Breast epithelium (tissue), 4 donors: ENCODE measurements around the gene PRRT1. TPM values are rescaled to one million over a fixed set of nuclear protein-coding genes. Genes with fewer than 3 reads are reported as not detected.

ENCODE experiments used
- DNase-seq, 2 donors: peaks; one replicate each; pipeline ENCODE4 v3.0.0-alpha.2; 2019; ENCODE audit warnings: low spot score in 2 of 2
- H3K27ac ChIP-seq, 2 donors: fragments of 200-600 bp; sonication (generic) in 1 of 2; one replicate each; pipeline ENCODE4 v1.5.1; 2016 to 2019; ENCODE audit warnings: mild to moderate bottlenecking in 1 of 2
- H3K27me3 ChIP-seq, 2 donors: fragments of 200-600 bp; sonication (generic) in 1 of 2; one replicate each; pipeline versions ENCODE4 v1.5.1 to v1.6.0; 2017 to 2019; ENCODE audit warnings: control low read depth in 1 of 2, mild to moderate bottlenecking in 1 of 2
- H3K36me3 ChIP-seq: fragments of 200-600 bp; one replicate; pipeline ENCODE4 v1.5.1; 2019
- H3K4me1 ChIP-seq, 2 donors: fragments of 200-600 bp; sonication (generic); one replicate each; pipeline ENCODE4 v1.5.1; 2016 to 2019; ENCODE audit warnings: control low read depth in 1 of 2
- H3K4me3 ChIP-seq, 3 donors: fragments of 200-600 bp; sonication (generic); 1 replicate in 2 of 3; 2 replicates in 1 of 3; pipeline ENCODE4 v1.5.1; 2016 to 2019; ENCODE audit warnings: mild to moderate bottlenecking in 3 of 3, moderate library complexity in 2 of 3
- H3K9me3 ChIP-seq, 2 donors: fragments of 200-600 bp; sonication (generic) in 1 of 2; one replicate each; pipeline ENCODE4 v1.5.1; 2016 to 2019; ENCODE audit warnings: control low read depth in 1 of 2
- CTCF ChIP-seq, 3 donors: fragments of 450-650 bp; IDR thresholded peaks; one replicate each; pipeline ENCODE4 v1.5.1; 2016 to 2017; ENCODE audit warnings: antibody characterized with exemption in 3 of 3, mild to moderate bottlenecking in 3 of 3, moderate library complexity in 3 of 3
- POLR2A ChIP-seq: fragments of 450-650 bp; IDR thresholded peaks from one replicate; pipeline ENCODE4 v1.6.1; 2016; ENCODE audit warnings: antibody characterized with exemption, mild to moderate bottlenecking, moderate library complexity
- POLR2AphosphoS5 ChIP-seq, 3 donors: sonication (generic); formaldehyde crosslinking; IDR thresholded peaks; one replicate each; pipeline ENCODE4 v1.6.1; 2017; ENCODE audit warnings: antibody characterized with exemption in 3 of 3
- intact Hi-C: fragments of 100-400 bp; cut with DNase I; formaldehyde crosslinking; loops from one replicate; pipeline ENCODE4 v1.15.1; 2023; ENCODE audit warnings: low total_unique reads
- total RNA-seq, 3 donors: library from RNA; depleted of rRNA; stranded (reverse); fragments of >200 nt; gene quantifications; one replicate each; pipeline ENCODE4 v1.1.0, GENCODE V29; 2016

PRRT1 gene
- total RNA-seq, 3 donors from 2014 or later: 0.48 to 2.8 (median 1.3) TPM

GRCh38 chr6:32154514-32155161, 2.9 kb upstream of the PRRT1 start:
- H3K27ac ChIP-seq: peak overlapping the region; percentile 89 to 98
- H3K27me3 ChIP-seq: no peaks in the 10 kb centered on the region
- DNase-seq: peak; percentile 61 to 69
- H3K9me3 ChIP-seq: no peaks in the 10 kb centered on the region
- TF ChIP-seq CTCF (IDR thresholded peaks at IDR 0.05) (peak; percentile 39 to 70 (median 50)), POLR2AphosphoS5 (IDR thresholded peaks at IDR 0.05) (no peak)
- intact Hi-C loops: no loop called here
- peaks cover 0 to 11% of the 10 kb centered on the region in 2 donors for H3K4me1 ChIP-seq
- peak overlapping the region; percentile 76 to 84 (median 82) for H3K4me3 ChIP-seq
- no peaks in the 10 kb centered on the region for H3K36me3 ChIP-seq

DNA sequence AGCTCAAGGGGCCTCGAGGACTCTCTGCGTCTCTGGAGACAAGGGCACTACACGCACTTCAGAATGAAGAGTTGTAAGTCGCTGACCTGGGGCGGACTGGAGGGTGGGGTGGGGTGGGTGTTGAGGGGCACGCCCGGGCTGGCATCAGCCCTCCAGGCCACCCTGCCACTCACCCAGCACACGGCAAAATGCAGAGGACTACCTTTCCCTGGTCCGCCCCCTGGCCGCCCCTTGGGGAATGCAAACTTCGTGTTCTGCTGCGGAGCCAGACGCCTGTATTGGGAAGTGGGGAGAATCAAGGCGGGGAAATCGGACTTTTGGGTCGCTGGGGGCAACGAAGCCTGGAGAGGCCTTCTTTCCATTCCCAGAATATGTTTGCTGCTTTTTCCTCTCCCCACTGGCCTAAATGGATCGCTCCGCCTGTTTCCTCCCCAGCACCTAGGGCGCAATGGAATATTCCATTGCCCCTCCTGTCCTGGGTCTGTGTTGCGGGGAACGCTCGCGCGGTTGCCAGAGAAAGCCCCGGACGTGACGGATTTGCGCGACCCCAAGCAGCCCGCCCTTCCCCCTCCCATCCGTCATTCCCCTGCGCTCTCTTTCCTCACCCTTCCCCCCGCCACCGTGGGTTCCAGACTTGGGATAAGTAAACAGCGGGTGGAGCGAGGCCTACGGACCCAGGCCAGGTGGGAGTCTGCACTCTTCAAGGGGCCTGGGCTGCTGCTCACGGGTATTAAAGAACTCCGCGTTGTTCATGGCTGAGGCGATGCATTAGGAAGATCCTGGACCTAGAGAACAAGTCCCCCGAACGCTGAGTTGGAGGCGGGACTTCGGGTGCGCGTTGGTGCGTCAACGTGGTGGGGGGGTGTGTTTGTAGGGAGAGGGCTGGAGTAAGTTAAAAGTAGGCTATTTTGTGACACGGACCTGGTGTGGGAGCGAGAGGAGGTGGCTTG, 2.1 kb upstream of the PRRT1 start, which contains the start of gene PPT2:
TSS of gene PPT2 (plus strand) at position 578 of the 950 bp plus-strand sequence. CDS start 454 bp downstream, outside the sequence.
- intact Hi-C loops: no loop called here
- no peaks in the 10 kb centered on the region for H3K36me3 ChIP-seq
- peak within 1 kb of the TSS; percentile 76 to 84 (median 82) for H3K4me3 ChIP-seq
- TF ChIP-seq POLR2A (peak; percentile 17), POLR2AphosphoS5 (IDR thresholded peaks at IDR 0.05) (peak; percentile 73 to 87 (median 82)), CTCF (IDR thresholded peaks at IDR 0.05) (peak in 1 of 3 donors; percentile 18)
- H3K4me1 ChIP-seq: peaks cover 0 to 11% of the 10 kb centered on the region in 2 donors
- no peaks in the 10 kb centered on the region for H3K9me3 ChIP-seq
- no peaks in the 10 kb centered on the region for H3K27me3 ChIP-seq
- peak within 1 kb of the TSS; percentile 89 to 98 for H3K27ac ChIP-seq
- peak; percentile 84 to 86 for DNase-seq

- TF ChIP-seq CTCF (IDR thresholded peaks at IDR 0.05) (no peak), POLR2AphosphoS5 (IDR thresholded peaks at IDR 0.05) (no peak), POLR2A (no peak)
- peak overlapping the region; percentile 89 to 98 for H3K27ac ChIP-seq
- no peaks in the 10 kb centered on the region for H3K9me3 ChIP-seq
- intact Hi-C loops: no loop called here
- no peaks in the 10 kb centered on the region for H3K36me3 ChIP-seq
- H3K27me3 ChIP-seq: no peaks in the 10 kb centered on the region
- no peak for DNase-seq
- peak overlapping the region; percentile 76 to 84 (median 82) for H3K4me3 ChIP-seq
- H3K4me1 ChIP-seq: peaks cover 0 to 11% of the 10 kb centered on the region in 2 donors
These were observed 1.2 kb upstream of the PRRT1 start for GRCh38 chr6:32152769-32153563.

GRCh38 chr6:32151181-32151862, 417 bp downstream of the PRRT1 start:
- H3K27ac ChIP-seq: peak overlapping the region in 1 of 2 donors; percentile 98
- H3K27me3 ChIP-seq: no peaks in the 10 kb centered on the region
- DNase-seq: no peak
- no peak for TF ChIP-seq CTCF (IDR thresholded peaks at IDR 0.05)
- TF ChIP-seq POLR2A: no peak
- TF ChIP-seq POLR2AphosphoS5 (IDR thresholded peaks at IDR 0.05): no peak
- H3K4me1 ChIP-seq: peaks cover 0 to 11% of the 10 kb centered on the region in 2 donors
- peak overlapping the region; percentile 36 to 84 (median 82) for H3K4me3 ChIP-seq
- H3K36me3 ChIP-seq: no peaks in the 10 kb centered on the region
- intact Hi-C loops: no loop called here
- no peaks in the 10 kb centered on the region for H3K9me3 ChIP-seq
